HK-2 (cell line): ENCODE data around the gene TTC28.

Experiments
- DNase-seq: peaks from one replicate; pipeline ENCODE4 v3.0.0-alpha.2; 2018; ENCODE audit not compliant: unreplicated experiment

TTC28 gene

DNA sequence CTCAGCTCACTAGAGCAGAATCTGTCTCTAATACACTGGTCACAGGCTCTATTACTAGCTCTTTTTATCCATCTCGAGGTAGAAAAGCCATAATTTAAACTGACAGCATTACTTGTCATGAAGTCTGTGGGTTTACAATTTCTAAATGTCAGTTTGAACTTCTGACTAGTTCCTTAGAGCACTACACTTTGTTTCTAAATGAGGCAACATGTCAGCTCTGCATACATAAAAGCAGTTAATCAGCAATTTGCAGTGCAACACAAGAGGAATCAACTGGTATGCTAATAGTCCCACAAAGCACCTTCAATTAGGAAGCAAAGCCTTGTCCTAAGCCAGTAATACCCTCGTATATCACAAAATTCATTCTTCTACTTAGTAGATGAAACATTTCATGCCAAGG lies 321.3 kb downstream of the TTC28 start:
- no peak for DNase-seq

DNA sequence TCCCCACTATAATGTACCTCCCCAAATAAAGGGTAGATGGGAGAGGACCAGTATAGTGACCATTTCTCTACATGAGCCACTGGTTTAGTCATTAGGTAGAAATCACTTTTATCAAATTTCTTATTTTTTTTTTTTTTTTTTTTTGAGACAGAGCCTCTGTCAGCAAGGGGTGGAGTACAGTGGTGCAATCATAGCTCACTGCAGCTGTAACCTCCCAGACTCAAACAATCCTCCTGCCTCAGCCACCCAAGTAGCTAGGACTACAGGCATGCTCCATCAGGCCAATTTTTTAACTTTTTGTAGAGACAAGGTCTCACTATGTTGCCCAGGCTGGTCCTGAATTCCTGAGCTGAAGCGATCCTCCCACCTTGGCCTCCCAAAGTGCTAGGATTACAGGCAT lies 322.4 kb downstream of the TTC28 start:
- DNase-seq, result no peak

DNA sequence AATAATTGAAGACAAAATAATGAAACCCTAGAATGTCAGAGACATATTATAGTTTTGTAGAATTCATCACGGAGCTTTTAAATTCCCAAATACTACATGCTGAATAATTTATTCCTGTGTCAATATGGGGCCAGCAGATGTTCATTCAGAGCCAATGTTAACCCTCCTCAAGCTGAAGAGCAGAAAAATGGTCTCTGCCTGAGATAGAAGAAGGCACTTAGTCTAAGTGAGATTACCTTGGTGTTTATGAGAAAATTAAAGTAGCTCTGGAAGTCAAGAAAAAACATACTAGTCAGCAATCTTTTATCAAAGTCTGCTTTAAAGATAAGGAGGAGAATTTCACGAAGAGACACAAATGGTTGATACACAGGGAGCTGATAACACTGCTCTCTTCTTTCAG lies 328.2 kb downstream of the TTC28 start:
- no peak for DNase-seq

DNA sequence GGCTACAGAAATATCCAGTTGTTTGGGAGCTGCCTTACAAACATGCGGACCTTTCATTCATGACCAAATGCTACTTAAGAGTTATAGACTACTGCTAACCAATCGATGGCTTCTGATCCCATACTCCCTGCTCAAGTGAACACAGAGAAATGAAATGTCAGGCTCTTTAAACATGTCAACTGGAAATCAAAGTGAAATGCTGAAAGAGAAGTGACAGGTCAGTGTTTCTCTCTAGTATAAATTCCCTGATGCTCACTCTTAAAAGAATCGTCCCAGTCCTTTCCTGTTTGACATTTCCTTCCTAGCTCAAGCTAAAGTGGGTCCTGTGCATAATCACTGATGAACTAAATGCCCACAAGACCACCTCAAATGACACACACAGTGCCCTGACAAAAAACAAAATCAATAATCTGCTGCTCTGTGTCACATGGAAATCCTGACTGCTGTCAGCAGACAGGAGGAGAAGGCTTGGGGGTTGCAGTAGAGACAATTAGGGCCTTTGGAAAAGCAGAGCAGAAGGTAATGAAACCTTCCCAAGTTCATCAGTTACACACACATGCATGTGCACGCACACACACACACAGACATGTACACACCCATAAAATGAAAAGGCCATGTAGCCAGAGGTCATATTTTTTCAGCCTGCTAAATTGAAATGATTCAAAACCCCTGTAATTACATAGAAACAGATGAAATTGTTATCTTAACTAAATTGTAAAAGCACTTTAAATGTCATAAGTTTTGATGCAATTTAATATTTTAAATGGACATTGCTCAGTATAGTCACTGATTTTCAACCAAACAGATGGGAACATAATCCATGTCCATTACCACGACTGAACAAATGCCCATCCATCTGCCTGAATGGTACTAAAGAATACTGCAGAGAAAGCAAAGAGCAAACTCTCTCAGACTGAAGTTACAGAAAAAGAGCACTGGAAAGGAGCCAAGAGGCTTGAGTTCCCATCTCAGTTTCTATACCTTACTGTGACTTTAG lies 330.7 kb downstream of the TTC28 start:
- no peak for DNase-seq

DNA sequence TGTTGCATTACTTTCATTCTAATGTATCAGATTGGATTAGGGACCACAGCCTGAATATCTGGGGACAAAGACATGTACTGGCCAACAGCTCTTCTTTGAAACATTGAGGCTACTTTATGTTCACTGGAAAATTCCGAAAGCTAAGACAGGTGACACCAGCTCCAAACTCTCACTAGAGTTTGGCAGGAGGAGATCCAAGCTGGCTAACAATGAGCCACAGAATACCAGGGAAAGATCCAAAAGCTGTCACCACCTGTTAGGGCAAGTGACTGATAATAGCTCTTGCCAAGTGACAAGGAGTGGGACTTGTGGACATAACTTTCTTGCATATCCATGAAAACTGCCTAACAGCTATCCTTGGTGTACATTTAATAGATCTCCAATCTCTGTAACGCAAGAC lies 333.3 kb downstream of the TTC28 start:
- DNase-seq, result no peak

DNA sequence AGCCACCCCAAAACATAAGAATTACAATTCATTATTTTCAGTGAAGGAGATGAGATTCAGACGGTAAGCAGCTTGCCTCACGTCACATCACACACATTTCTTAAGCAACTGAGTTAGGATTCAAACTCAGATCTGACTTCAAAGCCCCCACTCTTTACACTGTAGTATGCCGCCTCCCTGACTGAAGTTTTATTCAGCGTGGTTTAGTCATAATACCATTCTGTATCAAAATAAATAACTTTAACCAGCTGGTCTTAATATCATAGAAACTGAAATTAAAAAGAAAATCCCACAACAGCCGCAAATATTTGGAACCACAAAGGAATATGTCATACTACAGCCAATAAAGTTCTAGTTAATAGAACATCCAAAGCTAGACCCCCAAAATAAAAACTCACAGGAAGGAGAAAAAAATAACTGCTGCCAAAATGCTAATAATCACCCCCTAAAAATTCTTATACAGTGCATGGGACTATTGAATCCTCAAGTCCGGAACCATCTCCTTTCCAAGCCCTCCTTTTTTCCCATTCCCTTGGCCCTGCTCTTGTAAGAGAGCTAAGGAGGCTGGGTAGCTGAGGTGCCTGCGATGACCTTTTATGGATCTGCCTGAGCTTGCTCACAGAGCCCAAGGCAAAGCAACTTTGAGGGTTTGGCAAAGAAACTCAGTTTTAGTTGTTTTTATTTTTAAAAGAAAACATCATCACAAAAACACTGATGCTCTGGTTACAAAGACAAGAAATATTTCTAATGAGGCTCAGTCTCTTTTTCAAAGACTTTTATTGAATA lies 334.5 kb downstream of the TTC28 start:
- no peak for DNase-seq

DNA sequence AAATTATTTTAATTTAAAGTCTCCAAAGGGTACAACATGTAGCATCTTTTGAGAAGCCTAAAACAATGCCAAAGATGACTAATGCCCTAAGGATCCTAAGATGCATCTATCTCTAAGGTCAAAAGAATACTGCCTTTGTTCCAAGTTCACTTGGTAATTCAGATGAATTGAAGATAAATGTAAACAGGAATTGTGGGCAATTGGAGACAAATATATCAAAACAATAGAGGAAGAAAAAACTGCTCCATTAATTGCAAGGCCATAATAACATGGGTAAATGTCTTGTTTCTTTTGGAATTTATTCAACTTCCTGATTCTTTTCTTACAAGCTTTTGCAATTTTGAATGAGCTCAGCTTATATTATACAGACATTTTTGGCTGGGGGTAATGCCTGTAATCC lies 338.6 kb downstream of the TTC28 start:
- no peak for DNase-seq

DNA sequence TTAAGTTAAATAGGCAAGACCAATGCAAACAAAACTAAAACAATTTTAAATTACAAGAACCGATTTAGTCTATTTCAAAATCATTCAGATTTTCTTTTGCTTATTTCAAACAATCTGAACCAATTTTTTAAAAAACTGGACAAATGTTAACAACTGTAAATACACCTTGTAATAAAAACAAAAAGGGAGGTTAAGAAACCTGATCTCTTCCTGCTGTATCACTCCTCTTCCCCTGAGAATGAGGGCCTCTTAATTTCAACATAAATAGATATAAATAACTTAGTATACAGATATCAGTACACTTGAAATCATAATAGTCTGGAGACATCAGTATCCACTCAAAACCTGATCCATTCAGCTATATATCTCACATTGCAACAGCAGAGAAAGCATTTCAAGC lies 346.6 kb downstream of the TTC28 start:
- DNase-seq, result no peak

DNA sequence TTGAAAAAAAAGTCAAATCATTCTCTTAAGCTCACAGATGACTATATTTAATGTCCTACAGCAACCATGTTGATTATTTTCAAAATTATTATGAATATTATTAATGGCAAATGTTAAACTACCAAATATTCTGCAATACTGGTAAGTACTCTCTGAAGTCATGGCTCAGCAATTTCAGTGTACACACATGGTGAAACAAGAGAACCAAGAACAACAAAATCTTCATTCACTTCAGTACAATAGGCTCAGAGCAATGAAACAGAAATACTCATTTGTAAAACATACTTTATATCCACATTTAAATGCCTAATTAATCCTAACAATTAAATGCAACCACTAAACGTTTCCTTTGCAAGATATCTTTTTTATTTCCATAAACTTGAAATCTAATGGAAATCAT lies 347.2 kb downstream of the TTC28 start:
- no peak for DNase-seq

DNA sequence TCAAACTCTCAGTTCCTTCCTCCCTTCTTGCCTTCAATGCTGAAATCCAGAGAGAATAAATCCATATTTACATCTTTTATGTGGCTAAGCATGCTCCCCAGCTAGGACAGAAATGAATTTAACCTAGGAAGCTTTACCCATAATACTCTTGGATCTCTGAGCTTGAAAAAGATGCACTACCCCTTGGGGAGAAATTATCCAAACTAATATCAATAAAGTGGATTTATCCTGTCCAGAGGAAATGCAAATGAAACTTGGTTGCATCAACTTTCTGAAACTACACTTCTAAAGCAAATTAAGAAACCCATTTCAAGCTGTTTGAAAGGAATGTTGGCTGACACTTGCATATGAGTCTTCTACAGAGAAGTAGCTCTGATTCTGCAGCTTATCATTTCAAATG lies 347.9 kb downstream of the TTC28 start:
- no peak for DNase-seq

DNA sequence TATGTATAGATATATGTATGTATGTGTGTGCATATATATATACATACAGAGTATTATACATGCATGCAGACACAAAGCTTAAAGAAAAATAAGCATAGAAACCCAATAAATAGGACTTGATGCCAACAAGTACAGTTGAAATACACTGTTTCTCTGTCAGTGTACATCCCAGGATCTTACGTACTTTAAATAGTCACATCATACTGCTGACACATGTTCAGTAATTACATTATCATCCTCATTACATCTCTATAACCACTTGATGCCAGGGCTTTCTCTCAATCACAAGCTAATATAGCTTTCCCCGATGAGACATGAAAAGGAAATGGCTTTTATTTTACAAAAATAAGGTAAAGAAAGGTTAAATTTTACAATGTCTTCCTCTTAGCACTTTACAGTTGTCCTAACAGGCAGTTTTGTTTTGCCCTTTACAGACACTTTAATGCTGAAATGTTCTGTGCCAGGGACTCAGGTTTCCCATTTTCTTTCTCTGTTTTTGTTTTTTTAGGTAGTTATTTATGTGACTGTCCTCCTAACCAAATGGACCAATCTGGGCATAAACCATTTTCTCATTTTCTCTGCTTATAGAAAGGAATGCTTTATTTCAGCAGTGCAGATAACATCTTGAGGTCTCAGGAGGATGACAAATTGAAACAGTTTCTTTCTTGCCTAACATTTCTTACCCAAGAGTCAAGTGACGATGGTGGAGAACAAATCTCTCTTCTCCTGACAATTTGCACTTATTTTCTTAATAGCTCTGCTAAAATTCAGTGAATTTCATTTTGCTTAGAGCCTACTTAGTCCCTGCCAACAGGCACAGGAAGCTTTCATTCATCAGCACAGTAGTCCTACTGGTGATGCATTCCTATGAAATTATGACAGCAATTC lies 350.2 kb downstream of the TTC28 start:
- no peak for DNase-seq

DNA sequence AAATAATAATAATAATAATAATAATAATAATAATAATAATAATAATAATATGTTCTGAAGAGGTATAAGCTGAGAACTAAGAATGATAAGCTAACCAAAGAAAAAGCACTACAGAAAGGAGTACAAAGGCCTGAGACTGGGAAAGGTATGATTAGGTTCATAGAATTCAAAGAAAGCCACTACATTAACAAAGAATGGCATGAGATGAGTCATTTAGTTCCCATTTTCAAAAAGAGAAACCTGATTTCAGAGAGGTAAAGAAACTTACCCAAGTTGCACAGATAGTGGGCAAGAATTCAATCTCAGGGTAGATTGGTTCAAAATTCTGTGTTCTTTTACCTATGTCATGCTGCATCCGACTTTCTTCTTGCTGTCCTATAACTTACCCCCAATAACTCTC lies 350.9 kb downstream of the TTC28 start:
- no peak for DNase-seq

DNA sequence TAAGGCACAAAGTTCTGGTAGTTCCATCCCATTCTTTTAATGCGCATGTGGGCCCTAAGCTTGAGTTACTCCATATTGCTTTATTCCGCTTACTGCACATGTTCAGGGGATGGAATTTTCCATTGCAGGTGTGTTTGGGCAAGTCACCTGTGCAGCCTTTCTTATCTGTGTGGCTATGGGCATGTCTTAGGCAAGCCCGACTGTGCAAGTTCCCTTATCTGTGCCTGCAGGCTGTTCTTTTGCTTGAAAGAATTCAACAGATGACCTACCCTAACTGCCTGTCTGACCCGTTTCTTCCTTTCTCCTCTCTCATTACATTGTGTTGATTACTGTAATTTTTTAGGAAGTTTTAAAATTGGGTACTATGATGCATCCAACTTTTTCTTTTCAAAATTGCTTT lies 363.6 kb downstream of the TTC28 start:
- DNase-seq, result no peak

DNA sequence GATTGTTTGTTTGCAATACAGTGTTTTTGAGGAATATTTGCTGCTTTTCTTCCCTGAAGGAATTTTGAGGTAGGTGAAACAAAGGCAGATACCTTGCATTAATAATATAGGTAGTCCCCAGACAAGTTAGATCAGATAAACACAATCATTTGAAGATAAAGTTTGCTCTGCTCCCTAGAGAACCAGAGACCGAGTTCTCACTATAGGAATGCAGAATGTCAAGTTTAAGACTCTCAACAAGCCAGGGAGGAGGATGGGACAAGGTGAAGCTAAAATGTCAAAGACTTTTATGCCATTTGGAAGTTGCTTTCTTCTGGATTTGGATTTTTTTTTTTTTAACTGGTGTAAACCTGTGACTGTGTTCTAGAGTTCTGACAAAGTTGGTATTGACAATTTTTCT lies 364.7 kb downstream of the TTC28 start:
- DNase-seq, result no peak

DNA sequence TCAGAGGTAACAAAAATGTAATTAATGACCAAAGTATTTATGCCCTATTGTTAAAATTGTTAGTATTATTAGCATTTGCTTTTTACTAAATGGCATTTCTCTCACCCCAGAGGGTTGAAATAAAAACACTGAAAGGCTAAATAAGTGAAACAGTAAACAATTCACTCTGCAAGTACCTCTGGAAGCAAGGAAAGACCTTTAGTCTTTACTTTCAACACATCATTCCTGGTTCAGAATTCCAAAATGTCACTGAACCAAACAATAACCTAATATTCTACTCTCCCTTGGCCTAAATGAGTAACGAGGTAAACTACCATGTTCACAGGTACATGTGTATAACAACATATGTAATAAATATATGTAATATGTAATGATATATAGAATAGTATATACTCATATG lies 369.3 kb downstream of the TTC28 start:
- no peak for DNase-seq

DNA sequence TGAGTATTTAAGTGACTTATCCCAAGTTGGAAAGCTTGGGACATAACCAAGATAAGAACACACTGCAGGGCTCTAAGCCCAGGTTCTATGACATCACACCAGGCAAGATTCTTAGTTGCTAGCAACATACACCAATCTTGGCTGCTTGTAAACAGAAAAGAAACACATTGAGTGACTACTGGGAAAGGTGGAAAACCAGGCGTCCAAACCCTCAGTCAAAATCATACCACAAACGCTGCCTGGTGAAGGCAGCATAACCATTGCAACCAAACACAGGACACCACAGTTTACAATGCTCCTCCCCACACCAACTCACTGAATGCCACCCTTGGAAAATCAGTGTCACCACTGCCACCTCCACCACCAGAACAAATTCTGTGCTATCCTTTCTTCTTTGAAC lies 379.9 kb downstream of the TTC28 start:
- DNase-seq, result no peak

DNA sequence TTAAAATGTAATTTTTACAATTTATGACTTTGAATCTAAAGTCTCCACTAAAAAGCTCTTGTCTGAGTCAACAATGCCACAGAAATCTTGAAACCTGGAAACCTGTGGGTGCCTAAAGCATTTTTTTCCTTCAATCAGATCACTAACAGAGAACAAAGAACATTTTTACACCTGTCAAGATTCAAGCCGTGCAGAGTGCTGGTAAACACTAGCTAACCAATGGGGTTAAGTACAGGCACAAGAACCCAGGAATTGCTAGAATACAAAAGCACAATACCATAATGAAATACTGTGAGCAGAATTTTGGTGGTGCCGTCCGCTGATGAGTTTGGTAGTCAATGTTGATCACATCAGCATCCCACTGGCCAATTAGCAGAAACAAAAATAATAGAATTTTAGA lies 380.3 kb downstream of the TTC28 start:
- DNase-seq, result no peak

DNA sequence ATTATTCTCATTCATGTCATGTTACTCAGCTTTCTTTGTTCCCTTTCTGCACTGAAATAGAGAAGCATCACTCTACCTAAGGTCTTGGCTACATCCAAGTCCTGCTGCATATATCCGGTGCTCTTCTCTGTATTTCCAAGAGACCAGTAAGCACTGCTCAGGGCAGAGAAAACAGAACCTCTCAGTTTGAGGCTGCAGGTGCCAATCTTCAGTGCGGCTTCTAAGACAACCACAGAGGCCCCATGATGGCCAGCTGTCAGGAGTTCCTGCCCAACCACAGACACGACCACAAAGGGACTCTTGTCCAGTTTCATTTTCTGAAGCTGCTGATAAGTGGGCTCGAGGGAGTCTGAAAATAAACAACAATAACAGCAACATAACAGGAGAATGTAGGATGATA lies 382.1 kb downstream of the TTC28 start:
- DNase-seq, result no peak

DNA sequence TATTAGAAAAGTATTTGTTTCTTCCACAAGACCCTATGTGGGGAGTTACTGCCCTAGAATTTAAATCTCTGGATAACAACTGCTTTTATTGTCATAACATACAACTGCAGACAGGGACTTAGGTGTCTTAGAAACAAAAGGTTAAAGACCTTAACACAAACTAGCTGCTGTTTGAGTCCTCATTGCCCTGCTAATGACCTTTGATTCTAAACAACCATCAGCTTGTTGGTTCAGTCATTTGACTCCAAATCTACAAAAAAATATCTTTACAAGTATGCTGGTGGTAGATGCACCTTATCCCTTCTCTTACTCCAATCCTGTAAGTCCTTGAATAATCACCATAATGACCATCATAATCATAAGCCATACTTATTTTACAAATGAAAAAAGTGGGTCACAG lies 383.2 kb downstream of the TTC28 start:
- no peak for DNase-seq

DNA sequence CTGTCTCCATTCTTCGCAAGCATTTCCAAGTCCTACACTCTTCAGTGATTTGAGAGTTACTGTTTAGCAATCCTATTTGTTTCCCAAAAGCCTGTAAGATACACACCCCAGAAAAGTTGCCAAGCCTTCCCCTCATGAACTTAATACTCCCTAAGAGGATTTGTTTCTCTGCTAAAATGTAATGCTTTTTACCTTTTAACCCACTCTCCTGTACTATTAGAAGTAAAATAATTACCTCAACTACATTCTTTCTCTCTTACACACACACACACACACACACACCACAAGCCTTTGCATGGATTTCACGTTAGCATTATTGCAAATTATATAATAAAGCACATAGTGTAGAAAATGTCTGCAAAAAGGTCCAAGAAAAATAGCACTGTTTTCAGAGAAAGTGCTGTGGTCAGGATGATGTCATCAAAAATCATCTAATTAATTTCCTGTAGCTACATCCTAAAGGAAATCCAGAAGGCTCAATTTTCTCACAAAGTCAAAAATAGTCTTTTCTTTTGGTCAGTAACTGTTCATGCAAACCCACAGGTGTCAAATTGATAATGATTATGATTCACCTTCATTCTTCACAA lies 396.5 kb downstream of the TTC28 start:
- no peak for DNase-seq

DNA sequence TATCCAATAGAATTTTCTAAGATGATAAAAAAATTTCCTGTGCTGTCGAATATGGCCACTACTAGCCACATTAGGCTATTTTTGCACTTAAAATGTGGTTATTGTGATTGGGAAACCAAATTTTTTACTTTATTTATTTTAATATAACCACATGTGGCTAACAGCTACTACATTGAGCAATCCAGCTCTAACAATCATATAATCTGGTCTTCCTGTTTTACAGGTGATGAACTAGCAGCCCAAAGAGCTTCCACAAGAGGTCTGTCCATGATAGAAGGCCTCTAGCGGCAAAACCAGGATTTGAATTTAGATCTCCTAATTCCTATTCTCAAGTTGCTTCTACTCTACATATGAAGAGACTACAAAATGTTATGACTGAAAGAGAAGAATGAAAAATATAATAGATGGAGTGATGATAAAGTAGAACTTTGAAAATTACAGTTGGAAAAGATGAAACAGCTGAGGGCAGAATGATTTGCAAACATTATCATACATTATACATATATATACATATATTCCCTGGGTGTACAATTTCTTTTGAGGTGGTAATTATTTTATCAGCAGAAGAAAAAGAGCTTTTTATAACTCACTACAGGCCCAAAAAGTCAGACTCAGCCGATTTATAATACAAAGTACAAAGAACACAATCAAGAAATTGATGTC lies 397.1 kb downstream of the TTC28 start:
- no peak for DNase-seq
